LoVo (cell line): ENCODE data around the gene ANGPTL2.

Experiments
- DNase-seq: peaks from one replicate; pipeline ENCODE4 v3.0.0-alpha.2; 2016; ENCODE audit warnings: low spot score

The ANGPTL2 gene

GRCh38 chr9:127118597-127119319 is 3.7 kb downstream of the ANGPTL2 start:
- no peak for DNase-seq

- no peak for DNase-seq
These were observed 4.6 kb downstream of the ANGPTL2 start for GRCh38 chr9:127117801-127118200.

DNA sequence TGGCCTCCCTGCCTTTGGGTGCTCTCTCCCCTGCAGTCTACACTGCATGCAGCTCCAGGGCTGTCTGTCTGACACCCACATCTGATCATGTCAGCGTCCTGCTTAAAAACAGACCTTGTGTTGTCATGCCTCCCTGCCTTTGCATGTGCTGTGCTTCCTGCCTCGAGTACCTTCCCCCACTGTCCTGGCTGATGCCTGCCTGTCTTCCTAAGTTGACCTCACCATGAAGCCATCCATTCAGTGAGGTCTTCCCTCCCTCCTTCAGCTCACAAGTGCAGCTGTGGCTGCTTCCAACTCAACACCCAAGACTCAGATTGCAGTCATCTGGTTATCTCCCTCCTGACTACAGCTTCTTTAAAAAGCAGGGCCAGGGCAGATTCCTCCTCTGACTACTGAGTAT is 5.5 kb downstream of the ANGPTL2 start:
- no peak for DNase-seq

GRCh38 chr9:127116088-127116726 is 6.2 kb downstream of the ANGPTL2 start:
- no peak for DNase-seq

- no peak for DNase-seq
These were observed 7.8 kb downstream of the ANGPTL2 start for GRCh38 chr9:127114606-127115005.

GRCh38 chr9:127113191-127113972 is 9.1 kb downstream of the ANGPTL2 start:
- no peak for DNase-seq

DNA sequence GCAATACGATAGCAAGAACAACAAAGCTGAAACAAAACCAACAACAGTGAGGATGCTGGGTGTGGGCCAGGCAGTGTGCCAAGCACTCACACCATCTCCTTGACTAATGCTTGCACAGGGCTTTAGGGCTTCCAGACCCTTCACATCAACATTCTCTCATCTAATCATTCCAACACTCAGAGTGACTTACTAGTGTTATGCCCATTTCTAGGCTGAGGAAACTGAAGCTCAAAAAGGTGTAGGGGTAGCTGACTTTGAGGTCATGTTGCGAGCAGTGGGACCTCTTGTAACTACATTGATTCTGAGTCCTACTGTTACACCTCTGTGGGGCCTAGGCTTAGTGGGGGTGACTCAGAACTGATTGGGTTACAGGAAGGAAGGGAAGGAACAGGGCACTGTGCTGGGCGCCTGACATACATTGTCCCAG is 9.7 kb downstream of the ANGPTL2 start:
- DNase-seq: no peak

DNA sequence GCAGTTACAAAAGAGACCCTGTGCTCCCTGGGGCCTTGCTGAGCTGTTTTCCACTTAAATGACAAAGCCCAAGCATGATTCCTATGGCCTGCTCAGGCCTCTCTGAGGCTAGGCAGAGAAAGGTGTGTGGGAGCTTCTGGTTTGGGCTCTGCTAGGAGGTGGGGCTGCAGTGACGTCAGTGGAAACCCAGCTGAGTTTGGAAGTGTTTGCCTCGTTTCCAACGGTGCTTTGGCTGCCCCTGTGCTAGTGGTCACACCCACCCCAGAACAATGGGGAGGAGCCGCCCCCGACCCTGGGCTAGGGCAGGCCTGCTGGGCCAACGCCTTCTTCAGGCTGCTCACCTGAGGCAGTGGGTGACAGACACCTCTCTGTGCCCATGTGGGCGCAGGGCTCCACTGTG is 10.4 kb downstream of the ANGPTL2 start:
- no peak for DNase-seq

DNA sequence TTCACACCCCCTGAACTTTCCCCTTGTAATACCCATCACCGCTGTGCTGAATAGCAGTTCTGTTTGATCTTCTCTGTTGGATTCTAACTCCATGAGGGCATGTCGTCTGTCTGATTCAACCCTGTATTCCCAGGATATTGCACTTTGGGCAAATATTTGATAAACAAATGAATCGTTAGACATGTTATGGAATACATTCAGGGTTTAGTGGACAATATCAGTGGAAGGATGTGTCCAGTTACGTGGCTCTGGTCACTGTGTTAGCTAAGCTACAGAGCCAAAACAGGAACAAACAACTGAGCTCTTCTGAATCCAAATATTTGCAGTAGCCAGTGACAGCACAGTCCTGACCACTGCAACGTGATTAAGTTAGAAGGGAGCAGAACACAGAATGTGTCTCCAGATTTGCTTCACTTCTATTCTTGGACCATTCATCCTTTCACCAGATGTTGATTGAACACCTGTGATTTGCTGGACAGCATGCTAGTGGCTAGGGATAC is 13.2 kb downstream of the ANGPTL2 start:
- no peak for DNase-seq

GRCh38 chr9:127107929-127108876 is 14.2 kb downstream of the ANGPTL2 start:
- DNase-seq: no peak

DNA sequence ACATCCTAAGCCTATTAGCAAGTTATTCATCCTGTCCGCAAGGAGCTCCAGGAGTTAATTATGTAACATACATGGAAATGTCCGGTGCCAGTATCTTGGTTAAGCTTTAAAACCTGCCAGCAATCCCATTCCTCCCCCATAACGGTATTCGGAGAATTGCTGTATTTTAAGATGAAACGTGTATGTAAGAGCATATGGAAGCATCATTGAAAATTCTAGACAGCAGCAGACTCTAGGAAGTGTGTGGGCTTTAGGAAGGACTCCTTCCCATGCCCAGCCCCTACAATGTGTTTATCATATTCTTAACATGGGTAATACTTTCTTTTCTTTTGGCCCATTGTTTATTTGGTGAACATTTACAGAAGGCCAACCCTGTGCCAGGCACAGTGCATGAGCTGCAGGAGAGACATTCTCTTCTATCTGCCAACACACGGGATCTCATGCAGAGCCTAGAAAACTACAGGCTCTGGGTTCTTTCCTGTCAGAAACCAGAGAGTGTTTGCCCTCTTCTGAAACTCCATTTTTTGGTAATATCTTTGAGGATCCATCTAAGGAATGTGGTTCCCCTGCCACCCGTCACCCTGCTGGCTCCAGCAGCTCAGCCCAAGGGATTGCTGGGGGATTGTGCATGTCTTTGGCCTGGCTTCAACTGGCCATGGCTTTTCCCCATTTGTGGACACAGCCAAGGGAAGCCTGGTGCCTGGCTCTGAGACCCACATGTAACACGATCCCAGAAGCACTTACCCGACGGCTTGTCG is 15.1 kb downstream of the ANGPTL2 start:
- no peak for DNase-seq

DNA sequence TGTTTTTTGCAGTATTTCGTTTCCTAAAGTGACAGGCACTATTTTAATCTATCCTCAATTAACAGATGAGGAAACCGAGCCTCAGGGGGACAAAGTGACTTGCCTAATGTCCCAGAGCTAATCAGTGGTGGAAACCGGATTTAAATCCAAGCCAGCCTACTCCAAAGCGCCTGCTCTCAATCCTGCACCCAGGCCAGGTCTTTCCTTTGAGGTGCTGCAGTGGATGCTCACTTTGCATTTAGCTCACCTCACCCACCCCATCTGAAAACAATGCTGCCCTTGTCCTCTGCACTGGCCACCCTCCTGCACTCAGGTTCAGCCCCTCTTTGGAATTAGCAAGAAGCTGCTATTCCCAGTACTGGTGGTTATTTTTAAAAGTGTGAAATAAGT is 16.0 kb downstream of the ANGPTL2 start:
- no peak for DNase-seq

- no peak for DNase-seq
These were observed 16.5 kb downstream of the ANGPTL2 start for GRCh38 chr9:127105805-127106465.

DNA sequence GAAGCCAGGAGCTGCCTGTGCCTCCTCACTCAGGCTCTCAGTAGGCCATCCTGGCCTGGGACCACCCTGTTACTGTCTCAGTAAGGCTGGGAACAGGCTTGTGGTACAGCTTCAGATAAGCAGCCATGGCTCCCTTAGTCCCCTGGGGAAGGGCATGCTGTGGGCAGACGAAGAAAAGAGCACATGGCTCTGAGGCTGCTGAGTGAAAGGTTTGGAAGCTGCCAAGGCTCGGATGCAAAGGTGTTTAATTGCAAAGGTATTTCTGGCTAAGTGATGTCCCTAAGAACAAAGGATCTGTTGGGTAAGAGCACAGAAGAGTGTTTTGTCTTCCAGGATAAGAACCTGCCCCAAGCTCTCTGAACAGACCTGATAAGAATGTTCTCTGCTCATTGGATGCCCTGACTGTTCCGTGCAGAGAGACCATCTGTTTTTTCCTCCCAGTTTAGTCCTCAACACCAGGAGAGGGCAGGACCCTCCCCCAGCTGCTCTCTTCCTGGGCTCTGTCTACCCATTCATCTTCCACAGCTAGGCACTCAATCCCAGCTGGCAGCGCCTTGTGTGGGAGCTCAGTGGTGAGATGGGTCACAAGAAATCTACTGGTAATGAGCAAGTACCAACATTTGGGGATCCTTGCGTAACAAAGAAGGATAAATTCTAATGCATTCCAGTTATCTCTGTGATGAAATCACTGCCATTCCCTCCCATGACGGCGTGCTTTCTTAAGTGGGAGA is 17.7 kb downstream of the ANGPTL2 start:
- DNase-seq: no peak

DNA sequence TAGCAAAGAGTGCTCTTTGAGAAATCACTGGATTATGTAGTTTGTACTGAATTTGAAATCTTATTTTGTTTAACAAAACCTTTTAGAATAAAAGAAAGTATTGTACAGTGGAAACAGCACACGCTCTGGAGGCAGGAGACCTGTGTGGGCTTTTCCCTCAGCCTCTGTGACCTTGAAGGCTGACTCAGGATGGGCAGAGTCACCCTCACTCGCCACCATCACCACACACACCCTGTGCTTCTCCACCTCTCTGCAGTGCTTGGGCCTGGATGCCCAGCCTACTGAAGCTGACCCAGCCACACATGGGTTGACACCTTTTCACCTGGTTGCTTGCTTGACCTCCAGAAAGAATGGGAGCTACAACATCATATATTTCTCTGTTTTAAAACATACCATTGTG is 19.6 kb downstream of the ANGPTL2 start:
- DNase-seq: no peak

- DNase-seq: no peak
These were observed 20.3 kb downstream of the ANGPTL2 start for GRCh38 chr9:127102176-127102575.

- no peak for DNase-seq
These were observed 22.8 kb downstream of the ANGPTL2 start for GRCh38 chr9:127099664-127100063.

DNA sequence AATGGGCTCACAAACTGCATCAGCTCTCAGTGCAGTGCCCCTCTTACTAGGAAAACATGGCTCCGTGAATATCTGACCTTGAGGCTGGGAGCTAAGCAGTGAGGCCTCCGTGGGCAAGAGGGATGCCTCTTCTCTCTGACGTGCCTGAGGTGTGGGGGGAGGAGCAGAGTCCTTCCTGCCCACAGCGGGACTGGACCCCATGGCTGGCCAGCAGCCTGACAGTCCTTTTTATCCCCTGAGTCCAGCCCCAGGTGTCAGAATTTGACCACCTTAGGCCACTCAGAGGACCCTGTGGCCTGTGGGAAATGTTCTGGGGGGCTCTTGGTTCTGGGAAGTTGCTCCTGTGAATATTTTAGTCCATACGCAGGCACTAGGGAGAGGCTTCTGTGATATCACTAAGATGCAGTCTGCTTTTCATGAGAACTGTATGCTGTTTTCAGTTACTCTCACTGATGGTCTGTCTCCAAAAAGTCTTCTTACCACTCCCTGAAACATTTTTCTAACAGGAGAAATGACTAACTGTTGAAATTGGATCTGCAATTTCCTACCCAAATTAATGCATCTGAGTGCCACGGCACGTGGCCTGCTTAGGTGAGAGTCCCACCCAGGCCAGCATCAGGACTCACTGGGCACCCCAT is 23.4 kb downstream of the ANGPTL2 start:
- DNase-seq: no peak

- no peak for DNase-seq
These were observed 24.8 kb downstream of the ANGPTL2 start for GRCh38 chr9:127097683-127098082.
